GM18951 (cell line): ENCODE results near the gene PNCK.
"Not testable (repeated sequence)": the region's sequence is repeated elsewhere in the genome, so short reads cannot be mapped to it uniquely, and the experiment has no call there.

Experiments
- POLR2A ChIP-seq: IDR thresholded peaks from 4 replicates; pipeline ENCODE4 v1.6.1; 2011; ENCODE audit warnings: mild to moderate bottlenecking; ENCODE audit not compliant: insufficient read length, insufficient read depth; ENCODE audit errors: extremely low read depth
- in situ Hi-C: fragments of 300-500 bp; cut with MboI; formaldehyde crosslinking; loops from one replicate; pipeline ENCODE4 v1.12.0; 2022; ENCODE audit warnings: low sequenced_read_pairs, mixed read lengths, inconsistent platforms; ENCODE audit not compliant: unreplicated experiment

Gene PNCK

DNA sequence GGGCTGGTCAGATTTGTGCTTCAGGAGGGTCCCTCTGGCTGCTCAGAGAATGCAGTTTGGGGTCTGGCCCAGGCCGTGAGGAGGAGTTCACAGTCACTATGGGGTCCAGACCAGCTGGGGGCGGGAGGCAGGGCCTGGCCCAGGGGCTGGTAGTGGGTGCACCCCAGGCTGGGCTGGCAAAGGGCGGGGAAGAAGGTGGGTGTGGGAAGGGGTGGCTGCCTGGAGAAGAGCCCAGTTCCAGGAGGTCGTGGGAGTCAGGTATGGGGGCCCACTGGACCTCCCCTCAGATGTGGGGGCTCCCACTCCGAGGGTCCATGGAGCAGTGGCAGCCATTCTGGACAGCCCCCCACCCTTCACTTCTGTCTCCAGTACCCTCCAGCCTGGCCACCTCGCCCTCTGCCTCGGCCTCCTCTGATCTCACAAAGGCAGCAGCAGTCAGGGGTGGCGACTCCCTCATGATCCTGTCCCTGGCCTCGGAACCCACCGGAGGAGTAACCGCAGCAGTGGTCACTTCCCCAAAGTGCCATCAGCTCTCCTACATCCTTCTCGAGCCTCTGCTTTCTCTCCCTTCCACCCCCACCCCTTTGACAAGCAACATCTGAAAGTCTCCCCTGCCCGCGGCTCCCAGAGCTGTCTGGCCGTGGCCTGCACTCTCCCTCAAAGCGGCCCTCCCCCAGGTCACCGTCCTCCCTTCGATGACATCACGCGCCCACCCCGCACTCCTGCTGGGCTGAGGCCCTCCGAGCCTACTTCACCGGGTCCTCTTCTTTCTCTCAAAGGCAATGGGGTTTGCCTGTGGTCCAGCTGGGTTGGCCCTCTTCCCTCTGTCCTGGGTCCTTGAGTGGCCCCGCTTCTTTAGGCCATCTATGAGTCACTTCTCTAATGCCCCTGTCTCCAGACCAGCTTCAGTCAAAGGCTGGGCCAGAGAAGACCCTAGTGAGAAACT lies 12.4 kb upstream of the PNCK start:
- in situ Hi-C loops = no loop called here
- TF ChIP-seq POLR2A = no peak

- TF ChIP-seq POLR2A = no peak
- in situ Hi-C loops = no loop called here
Measured at GRCh38 chrX:153685156-153685536, 11.5 kb upstream of the PNCK start.

DNA sequence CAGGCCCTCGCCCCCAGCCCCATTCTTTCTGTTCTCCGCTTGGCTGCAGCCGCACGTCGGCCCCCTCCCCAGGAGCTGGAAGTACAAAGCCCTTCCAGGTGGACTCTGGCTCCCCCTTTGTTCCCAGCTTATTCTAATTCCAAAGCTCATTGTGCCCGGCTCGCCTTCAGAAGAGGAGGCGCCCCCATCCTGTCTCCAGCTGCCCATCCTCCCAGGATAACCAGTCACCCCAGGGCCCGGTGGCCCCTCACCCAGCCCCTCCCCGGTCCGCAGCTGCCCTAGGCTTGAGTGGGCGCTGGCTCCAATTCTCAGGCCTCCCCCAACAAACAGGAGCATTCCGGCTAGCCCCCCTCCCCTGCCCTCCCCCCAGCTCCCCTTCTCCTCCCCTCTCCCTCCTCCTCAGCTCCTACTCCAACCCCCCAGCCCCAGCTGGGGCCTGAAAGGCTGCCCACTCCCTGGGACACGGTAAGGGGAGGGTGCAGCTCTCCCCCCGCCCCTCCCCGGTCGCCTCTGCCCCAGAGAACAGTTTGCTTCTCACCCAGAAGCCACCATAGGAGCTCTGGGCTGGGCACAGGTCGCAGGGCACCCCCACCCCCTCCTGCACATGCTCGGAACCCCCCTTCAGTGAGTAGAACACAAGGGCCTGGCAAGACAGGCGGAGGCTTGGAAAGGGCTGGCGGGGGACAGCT lies 11.0 kb upstream of the PNCK start:
- no peak for TF ChIP-seq POLR2A
- in situ Hi-C loops = no loop called here

DNA sequence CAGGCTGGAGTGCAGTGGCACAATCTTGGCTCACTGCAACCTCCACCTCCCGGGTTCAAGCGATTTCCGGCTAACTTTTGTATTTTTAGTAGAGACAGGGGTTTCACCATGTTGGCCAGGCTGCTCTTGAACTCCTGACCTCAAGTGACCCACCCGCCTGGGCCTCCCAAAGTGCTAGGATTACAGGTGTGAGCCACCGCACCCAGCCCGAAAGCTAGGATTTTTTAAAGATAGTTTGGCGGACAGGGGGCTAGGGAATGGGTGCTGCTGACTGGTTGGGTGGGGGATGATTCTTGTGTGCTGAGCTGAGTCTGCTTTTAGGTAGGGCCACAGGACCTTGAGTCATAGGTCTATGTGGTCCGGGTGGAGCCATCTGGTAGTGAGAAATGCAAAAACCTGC lies 9.9 kb upstream of the PNCK start:
- in situ Hi-C loops = not testable (repeated sequence)

- TF ChIP-seq POLR2A = no peak
- in situ Hi-C loops = no loop called here
Measured at GRCh38 chrX:153681175-153681574, 7.6 kb upstream of the PNCK start.

GRCh38 chrX:153674219-153674851 lies 722 bp upstream of the PNCK start:
- TF ChIP-seq POLR2A = no peak
- in situ Hi-C loops = no loop called here

DNA sequence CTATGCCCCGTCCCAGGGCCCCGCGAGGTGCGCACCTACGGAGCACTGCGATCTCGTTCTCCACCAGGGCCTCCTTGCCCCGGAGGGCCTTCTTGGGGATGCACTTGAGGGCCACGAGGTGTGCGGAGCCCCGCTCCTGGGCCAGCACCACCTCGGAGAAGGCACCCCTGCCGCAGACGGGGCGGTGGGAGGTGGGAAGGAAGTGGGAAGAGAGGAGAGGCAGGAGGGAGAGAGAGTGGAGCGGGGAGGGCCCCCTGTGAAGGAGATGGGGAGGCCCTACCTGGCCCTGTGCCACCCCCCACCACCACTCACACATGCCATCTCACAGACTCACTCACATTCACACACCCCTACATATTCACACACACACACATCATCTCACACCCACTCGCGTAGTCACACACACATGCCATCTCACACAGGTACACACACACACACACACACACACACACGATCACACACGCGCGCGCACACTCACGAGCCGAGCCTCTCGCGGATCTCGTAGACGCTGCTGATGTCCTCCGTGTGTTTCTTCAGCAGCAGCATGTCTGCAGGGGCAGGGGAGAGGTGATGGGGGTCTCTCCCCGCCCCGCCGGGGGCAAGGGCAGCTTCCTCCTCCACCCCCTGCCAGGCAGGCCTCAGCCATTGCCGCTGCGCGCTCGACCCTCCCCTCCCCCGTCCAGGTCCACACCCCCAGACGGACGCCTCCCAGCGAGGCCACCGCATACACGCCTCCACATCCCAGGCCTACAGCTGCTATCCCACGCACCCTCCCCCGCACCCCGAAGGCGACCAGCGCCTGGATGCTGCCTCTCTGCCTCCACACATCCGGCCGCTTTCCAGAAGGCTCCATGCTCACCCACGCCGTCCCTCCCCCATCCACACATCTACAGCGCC lies 834 bp downstream of the PNCK start:
- no peak for TF ChIP-seq POLR2A
- in situ Hi-C loops = no loop called here

DNA sequence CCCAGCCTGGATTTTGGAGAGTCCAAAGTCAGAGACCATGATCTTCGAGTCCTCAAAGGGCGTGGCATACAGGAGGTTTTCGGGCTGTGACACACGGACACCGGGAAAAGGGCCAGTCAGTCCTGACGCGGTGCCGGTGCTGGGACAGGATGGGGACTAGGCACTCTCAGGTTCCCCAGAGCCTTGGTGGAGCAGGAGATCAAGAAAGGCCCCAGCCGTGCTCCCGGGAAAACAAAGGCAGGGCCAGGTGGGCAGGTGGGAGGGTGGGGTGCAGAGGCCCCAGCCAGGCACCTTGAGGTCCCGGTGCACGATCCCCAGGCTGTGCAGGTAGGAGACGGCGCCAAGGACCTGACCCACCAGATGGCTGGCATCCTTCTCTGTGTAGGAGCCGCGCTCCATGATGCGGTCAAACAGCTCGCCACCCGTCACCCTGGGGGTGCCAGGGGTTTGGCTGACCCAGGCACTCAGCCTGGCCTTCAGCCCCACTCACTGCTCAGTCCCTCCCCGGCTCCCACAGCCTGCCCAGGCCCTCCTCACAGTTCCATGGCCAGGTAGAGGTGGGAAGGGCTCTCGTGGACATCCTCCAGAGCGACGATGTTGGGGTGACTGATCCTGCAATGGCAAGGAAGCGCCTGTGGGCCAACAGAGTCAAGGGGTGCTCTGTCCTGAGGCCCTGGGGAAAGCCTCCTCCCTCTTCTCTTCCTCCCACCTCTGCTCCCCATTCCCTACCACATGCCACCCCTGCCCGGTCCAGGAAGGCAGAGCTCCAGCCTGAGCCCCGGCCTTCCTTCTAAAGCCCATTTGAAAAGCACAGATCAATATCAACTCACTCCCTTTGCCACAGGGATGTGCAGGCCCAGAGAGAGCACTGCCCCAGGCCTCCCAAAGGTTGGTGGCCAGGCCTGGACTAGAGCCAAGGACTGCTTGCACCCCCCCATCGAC lies 1.8 kb downstream of the PNCK start:
- in situ Hi-C loops = no loop called here
- no peak for TF ChIP-seq POLR2A

DNA sequence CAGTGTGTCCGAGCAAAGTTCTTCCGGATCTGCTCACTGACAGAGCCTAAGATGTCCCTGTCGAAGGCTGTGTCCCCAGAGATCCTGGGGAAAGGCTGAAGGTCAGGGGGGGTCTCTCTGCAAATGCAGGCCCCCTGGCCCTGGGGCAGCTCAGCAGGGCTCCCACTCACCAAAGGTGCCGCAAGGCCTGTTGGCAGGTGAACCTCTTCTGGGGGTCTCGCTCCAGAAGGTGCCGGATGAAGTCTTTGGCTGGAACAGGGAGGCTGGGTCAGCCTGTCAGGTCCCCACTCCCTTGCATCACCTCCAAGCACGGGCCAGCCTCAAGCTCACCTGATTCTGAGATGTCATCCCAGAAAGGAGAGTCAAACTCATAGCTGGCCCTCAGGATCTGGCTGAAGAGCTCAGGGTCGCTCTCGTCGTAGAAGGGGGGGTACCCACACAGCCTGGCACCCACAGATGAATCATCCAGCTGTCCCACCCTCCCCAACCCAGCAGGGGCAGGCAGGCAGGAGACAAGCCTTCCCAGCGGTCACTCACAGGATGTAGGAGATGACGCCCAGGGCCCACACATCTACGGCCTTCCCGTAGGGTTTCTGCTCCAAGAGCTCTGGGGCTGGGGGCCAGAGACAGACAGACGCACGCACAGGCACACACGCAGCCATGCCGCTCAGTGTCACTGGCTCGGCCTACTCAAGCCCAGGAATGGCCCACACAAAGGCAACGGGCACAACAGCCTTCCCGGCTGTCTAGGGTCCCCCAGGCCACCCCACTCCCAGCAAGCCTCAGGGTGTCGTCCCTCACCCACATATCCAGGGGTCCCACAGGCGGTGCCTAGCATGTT lies 2.6 kb downstream of the PNCK start:
- in situ Hi-C loops = no loop called here
- TF ChIP-seq POLR2A = no peak

DNA sequence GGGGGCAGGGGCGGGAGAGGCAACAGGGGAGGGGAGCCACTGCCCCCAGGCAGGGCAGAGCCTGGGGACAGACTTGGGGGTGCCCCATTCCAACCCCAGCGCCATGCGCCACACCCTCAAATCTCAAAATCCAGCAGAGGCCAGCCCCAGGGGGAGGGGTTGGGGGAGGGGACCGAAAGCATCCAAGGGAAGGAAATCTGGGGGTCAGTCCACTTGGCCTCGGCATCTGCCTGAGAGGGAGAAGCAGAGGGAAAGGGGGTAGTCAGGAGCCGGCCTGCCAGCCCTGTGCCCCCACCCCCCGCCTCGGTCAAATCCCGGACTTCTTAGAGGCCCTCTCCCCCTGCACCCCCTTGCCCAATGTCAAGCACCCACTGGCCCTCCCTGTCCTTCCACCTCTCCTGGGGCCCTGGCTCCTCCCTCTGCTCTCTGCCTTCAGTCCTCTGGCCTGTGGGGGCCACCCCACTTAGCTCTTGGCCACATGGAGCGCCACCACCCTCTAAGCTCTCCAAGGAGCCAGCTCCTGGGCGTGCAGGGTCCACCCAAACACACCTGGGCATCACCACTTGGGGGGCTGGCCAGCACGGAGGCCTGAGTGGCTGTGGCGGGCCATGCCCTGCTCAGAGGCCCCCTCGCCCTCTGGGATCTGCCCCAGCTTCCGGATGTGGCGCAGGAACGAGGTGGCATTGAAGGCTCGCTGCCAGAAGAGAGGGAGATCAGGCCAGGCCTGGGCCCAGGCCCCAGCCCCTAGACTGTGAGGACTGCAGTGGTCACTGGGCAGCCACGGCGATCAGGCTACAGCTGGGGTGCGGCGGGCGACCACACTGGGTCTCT lies 3.5 kb downstream of the PNCK start:
- no peak for TF ChIP-seq POLR2A
- in situ Hi-C loops = loop anchor here (10.0 kb wide), 1 partner anchor 115 kb away; no protein-coding TSS in a partner anchor
